ENCODE measurements around the gene SHB. TPM values are rescaled to one million over a fixed set of nuclear protein-coding genes. Genes with fewer than 3 reads are reported as not detected.
A peak's percentile ranks its signal among the peaks of the same experiment; 100 is the strongest.

The SHB gene
- total and polyA plus RNA-seq, 2 of the 13 experiments (the other 11 are each of a cell fraction or from before 2014, with no cell fraction given): 19.4 to 20.7 TPM

- no peak for TF ChIP-seq GATA4 (IDR thresholded peaks at IDR 0.05; ENCODE audit: borderline replicate concordance, low read depth)
- TF ChIP-seq ZNF253 (CRISPR knock-in tag; IDR thresholded peaks at IDR 0.05; ENCODE audit: borderline replicate concordance): no peak
- no peak for TF ChIP-seq SYNCRIP (IDR thresholded peaks at IDR 0.05; ENCODE audit: insufficient read depth, low read depth, low read length)
- no peak for TF ChIP-seq MAZ (IDR thresholded peaks at IDR 0.05; ENCODE audit: borderline replicate concordance, low read depth, low read length)
- no peak for TF ChIP-seq MAZ (CRISPR knock-in tag; IDR thresholded peaks at IDR 0.05; ENCODE audit: low read depth)
- TF ChIP-seq NBN (conservative IDR thresholded peaks at IDR 0.05): no peak
- TF ChIP-seq FLYWCH1 (CRISPR knock-in tag; IDR thresholded peaks at IDR 0.05): no peak
- TF ChIP-seq ZNF724P (CRISPR knock-in tag; IDR thresholded peaks at IDR 0.05; ENCODE audit: borderline replicate concordance): peak; percentile 34; the same call in 1 of the 2 replicates
- no peak for TF ChIP-seq ZNF709 (CRISPR knock-in tag; IDR thresholded peaks at IDR 0.05)
- TF ChIP-seq NAIF1 (CRISPR knock-in tag; IDR thresholded peaks at IDR 0.05; ENCODE audit: borderline replicate concordance): no peak
- no peak for TF ChIP-seq NCOA5 (CRISPR knock-in tag; IDR thresholded peaks at IDR 0.05)
- no peak for TF ChIP-seq TERF1 (CRISPR knock-in tag; IDR thresholded peaks at IDR 0.05)
- no peak for TF ChIP-seq ZNF329 (CRISPR knock-in tag; IDR thresholded peaks at IDR 0.05; ENCODE audit: low read depth)
- peak; percentile 79 to 88 for TF ChIP-seq NR2F1 (CRISPR knock-in tag; IDR thresholded peaks at IDR 0.05)
- TF ChIP-seq HIC2 (CRISPR knock-in tag; IDR thresholded peaks at IDR 0.05; ENCODE audit: low read depth): peak; percentile 60
- no peak for TF ChIP-seq ATF6 (CRISPR knock-in tag; conservative IDR thresholded peaks at IDR 0.05)
- TF ChIP-seq BHLHE40 (IDR thresholded peaks at IDR 0.05; ENCODE audit: low read length): no peak
- no peak for TF ChIP-seq CREB1 (IDR thresholded peaks at IDR 0.05)
- TF ChIP-seq CREB1 (CRISPR knock-in tag; IDR thresholded peaks at IDR 0.05): no peak
- peak; percentile 94 for TF ChIP-seq ZNF629 (CRISPR knock-in tag; conservative IDR thresholded peaks at IDR 0.05)
- TF ChIP-seq NFIC (IDR thresholded peaks at IDR 0.05; ENCODE audit: low read length): peak; percentile 75; the same call in 1 of the 2 replicates
- TF ChIP-seq SOX5 (CRISPR knock-in tag; IDR thresholded peaks at IDR 0.05; ENCODE audit: borderline replicate concordance): peak; percentile 81
- no peak for TF ChIP-seq ZNF720 (CRISPR knock-in tag; IDR thresholded peaks at IDR 0.05)
- TF ChIP-seq THYN1 (CRISPR knock-in tag; IDR thresholded peaks at IDR 0.05; ENCODE audit: borderline replicate concordance, low read depth): no peak
- TF ChIP-seq RCOR2 (CRISPR knock-in tag; IDR thresholded peaks at IDR 0.05): 0 out of 2 replicates have a peak, but pooled peaks have one; percentile 62
- no peak for TF ChIP-seq PCBP2 (optimal IDR thresholded peaks at IDR 0.05; ENCODE audit: low read depth, low read length, poor library complexity, severe bottlenecking)
- TF ChIP-seq BRCA1 (CRISPR knock-in tag; IDR thresholded peaks at IDR 0.05): no peak
- no peak for TF ChIP-seq ZNF326 (CRISPR knock-in tag; IDR thresholded peaks at IDR 0.05; ENCODE audit: borderline replicate concordance)
These were observed 9.6 kb downstream of the SHB start (continued) for GRCh38 chr9:38059233-38059936.

All from HepG2 (cell line).